SK-N-SH (cell line): ENCODE measurements around the gene RAPSN.

Experiments
- EP300 ChIP-seq, 2 experiments: IDR thresholded peaks; 2 replicates each; pipeline versions ENCODE4 v1.4.0 to v1.6.1; 2012; ENCODE audit warnings: borderline replicate concordance in 1 of 2, low read depth in 1 of 2, low read length in 1 of 2
- MAX ChIP-seq: IDR thresholded peaks from 2 replicates; pipeline ENCODE4 v1.4.0; 2012; ENCODE audit warnings: low read depth
- MEF2A ChIP-seq: IDR thresholded peaks from 2 replicates; pipeline ENCODE4 v1.4.0; 2012; ENCODE audit warnings: low read depth, borderline replicate concordance
- NRF1 ChIP-seq: IDR thresholded peaks from 2 replicates; pipeline ENCODE4 v1.6.1; 2012; ENCODE audit warnings: low read depth, mild to moderate bottlenecking, low read length
- RCOR1 ChIP-seq: fragments of 150-350 bp; IDR thresholded peaks from 2 replicates; pipeline ENCODE4 v1.6.1; 2017; ENCODE audit warnings: antibody characterized with exemption, low read length
- TAF1 ChIP-seq: IDR thresholded peaks from 2 replicates; pipeline ENCODE4 v1.6.1; 2012; ENCODE audit warnings: low read depth, mild to moderate bottlenecking, low read length, moderate library complexity, borderline replicate concordance
- YY1 ChIP-seq: IDR thresholded peaks from 2 replicates; pipeline ENCODE4 v1.4.0; 2012; ENCODE audit warnings: low read depth, mild to moderate bottlenecking
- ZBTB33 ChIP-seq: IDR thresholded peaks from 2 replicates; pipeline ENCODE4 v1.4.0; 2012; ENCODE audit warnings: low read depth, borderline replicate concordance
- TF ChIP-seq, protein P1 (sequence below): fragments of 200-600 bp; sonication (generic); IDR thresholded peaks from 2 replicates; pipeline ENCODE4 v1.6.1; 2017; ENCODE audit warnings: antibody characterized with exemption, mild to moderate bottlenecking, moderate library complexity
- TF ChIP-seq, protein P2 (sequence below): IDR thresholded peaks from 2 replicates; pipeline ENCODE4 v1.6.1; 2012; ENCODE audit warnings: mild to moderate bottlenecking, low read depth, low read length, moderate library complexity

DNA sequence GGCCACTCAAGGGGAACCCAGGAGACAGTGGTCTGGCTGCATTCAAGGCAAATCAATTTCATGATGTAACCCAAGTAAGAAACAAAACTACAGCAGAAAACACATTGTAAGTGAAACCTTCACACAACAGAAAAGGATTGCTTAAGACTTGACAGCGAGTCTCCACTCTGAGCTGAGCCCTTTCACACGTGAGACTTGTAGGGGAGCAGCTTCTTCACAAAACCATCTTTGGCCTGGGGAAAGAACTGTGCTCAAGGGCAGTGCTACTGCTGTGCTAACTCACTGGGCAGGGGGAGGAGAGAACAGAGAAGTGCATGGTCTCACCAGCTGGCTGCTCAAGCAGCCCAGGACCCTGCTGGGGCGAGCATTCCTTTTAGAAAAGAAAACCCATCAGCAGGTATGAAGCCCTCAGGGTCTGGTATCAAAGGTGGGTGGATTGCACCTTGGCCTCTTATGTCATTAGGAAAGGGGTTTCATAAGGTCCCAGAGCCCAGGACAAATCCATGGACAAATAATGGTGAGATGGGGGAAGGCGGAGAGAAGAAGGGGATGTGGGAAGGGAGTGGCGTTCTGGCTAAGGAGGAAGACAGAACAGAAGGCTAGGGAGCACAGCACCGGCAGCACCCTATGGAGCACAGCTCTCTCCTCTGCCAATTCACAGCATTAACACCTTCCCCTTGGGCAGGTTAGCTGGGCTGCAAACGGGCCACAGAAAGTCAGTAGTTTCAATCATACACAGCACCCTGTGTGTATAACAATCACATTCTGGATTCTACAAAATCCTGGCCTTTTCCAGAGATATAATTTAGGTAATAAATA, 20.6 kb upstream of the RAPSN start:
- TF ChIP-seq YY1, result no peak
- TF ChIP-seq, protein P1, sequence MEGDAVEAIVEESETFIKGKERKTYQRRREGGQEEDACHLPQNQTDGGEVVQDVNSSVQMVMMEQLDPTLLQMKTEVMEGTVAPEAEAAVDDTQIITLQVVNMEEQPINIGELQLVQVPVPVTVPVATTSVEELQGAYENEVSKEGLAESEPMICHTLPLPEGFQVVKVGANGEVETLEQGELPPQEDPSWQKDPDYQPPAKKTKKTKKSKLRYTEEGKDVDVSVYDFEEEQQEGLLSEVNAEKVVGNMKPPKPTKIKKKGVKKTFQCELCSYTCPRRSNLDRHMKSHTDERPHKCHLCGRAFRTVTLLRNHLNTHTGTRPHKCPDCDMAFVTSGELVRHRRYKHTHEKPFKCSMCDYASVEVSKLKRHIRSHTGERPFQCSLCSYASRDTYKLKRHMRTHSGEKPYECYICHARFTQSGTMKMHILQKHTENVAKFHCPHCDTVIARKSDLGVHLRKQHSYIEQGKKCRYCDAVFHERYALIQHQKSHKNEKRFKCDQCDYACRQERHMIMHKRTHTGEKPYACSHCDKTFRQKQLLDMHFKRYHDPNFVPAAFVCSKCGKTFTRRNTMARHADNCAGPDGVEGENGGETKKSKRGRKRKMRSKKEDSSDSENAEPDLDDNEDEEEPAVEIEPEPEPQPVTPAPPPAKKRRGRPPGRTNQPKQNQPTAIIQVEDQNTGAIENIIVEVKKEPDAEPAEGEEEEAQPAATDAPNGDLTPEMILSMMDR, result no peak
- TF ChIP-seq EP300 (IDR thresholded peaks at IDR 0.05; ENCODE audit: borderline replicate concordance in 1 of 2, low read depth in 1 of 2, low read length in 1 of 2), result no peak
- no peak for TF ChIP-seq TAF1
- no peak for TF ChIP-seq NRF1
- no peak for TF ChIP-seq MAX
- no peak for TF ChIP-seq ZBTB33
- TF ChIP-seq, protein P2, sequence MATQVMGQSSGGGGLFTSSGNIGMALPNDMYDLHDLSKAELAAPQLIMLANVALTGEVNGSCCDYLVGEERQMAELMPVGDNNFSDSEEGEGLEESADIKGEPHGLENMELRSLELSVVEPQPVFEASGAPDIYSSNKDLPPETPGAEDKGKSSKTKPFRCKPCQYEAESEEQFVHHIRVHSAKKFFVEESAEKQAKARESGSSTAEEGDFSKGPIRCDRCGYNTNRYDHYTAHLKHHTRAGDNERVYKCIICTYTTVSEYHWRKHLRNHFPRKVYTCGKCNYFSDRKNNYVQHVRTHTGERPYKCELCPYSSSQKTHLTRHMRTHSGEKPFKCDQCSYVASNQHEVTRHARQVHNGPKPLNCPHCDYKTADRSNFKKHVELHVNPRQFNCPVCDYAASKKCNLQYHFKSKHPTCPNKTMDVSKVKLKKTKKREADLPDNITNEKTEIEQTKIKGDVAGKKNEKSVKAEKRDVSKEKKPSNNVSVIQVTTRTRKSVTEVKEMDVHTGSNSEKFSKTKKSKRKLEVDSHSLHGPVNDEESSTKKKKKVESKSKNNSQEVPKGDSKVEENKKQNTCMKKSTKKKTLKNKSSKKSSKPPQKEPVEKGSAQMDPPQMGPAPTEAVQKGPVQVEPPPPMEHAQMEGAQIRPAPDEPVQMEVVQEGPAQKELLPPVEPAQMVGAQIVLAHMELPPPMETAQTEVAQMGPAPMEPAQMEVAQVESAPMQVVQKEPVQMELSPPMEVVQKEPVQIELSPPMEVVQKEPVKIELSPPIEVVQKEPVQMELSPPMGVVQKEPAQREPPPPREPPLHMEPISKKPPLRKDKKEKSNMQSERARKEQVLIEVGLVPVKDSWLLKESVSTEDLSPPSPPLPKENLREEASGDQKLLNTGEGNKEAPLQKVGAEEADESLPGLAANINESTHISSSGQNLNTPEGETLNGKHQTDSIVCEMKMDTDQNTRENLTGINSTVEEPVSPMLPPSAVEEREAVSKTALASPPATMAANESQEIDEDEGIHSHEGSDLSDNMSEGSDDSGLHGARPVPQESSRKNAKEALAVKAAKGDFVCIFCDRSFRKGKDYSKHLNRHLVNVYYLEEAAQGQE, result no peak
- no peak for TF ChIP-seq RCOR1
- TF ChIP-seq MEF2A, result no peak
